Lower leg skin (tissue), 3 donors: ENCODE results near the gene MID1IP1.

Experiments used
- POLR2A ChIP-seq, 2 donors: fragments of 450-650 bp; IDR thresholded peaks; one replicate each; pipeline ENCODE4 v1.6.1; 2016 to 2017; ENCODE audit warnings: antibody characterized with exemption in 2 of 2, mild to moderate bottlenecking in 1 of 2, moderate library complexity in 1 of 2
- TF ChIP-seq, protein P1 (sequence below), 3 donors: fragments of 450-650 bp; IDR thresholded peaks; one replicate each; pipeline ENCODE4 v1.5.1; 2016; ENCODE audit warnings: antibody characterized with exemption in 3 of 3, mild to moderate bottlenecking in 3 of 3, moderate library complexity in 2 of 3

DNA sequence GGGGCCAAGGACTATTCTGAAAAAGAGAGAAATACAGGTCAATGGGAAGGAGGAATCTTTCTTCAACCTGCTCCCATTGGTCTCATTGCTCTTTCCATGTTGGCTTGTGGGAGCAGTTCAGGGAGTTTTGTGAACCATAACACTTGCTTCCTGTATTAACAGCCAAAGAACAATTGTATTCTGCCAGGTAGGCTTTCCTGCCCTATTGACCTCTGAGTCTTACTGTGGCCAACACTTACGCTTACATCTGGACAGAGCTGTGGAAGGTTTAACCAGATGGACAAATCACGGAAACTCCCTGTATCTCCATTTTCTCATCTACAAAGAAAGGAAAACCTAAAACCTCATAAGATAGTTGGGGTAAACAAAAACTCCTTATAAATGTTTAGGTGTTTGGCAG lies 30.7 kb downstream of the MID1IP1 start:
- TF ChIP-seq, protein P1, sequence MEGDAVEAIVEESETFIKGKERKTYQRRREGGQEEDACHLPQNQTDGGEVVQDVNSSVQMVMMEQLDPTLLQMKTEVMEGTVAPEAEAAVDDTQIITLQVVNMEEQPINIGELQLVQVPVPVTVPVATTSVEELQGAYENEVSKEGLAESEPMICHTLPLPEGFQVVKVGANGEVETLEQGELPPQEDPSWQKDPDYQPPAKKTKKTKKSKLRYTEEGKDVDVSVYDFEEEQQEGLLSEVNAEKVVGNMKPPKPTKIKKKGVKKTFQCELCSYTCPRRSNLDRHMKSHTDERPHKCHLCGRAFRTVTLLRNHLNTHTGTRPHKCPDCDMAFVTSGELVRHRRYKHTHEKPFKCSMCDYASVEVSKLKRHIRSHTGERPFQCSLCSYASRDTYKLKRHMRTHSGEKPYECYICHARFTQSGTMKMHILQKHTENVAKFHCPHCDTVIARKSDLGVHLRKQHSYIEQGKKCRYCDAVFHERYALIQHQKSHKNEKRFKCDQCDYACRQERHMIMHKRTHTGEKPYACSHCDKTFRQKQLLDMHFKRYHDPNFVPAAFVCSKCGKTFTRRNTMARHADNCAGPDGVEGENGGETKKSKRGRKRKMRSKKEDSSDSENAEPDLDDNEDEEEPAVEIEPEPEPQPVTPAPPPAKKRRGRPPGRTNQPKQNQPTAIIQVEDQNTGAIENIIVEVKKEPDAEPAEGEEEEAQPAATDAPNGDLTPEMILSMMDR (IDR thresholded peaks at IDR 0.05), result no peak
- TF ChIP-seq POLR2A (IDR thresholded peaks at IDR 0.05), result no peak
